Epithelial cell of umbilical artery (primary cell): ENCODE results near the gene ASB7. TPM values are rescaled to one million over a fixed set of nuclear protein-coding genes. Genes with fewer than 3 reads are reported as not detected.

Experiments used
- total RNA-seq: library from RNA; depleted of rRNA; stranded (reverse); fragments of >200 nt; gene quantifications from 2 replicates; pipeline ENCODE4 v1.2.3, GENCODE V29; 2014

The ASB7 gene
- 14.0 and 20.5 TPM in 2 replicates for total RNA-seq

GRCh38 chr15:100602064-100602822 is at the start of gene ASB7, which contains the start of gene LINS1:
Gene ASB7, plus strand, starts transcription at chr15:100602589. Its CDS starts 9,628 bp downstream, at chr15:100612217.
Gene LINS1, minus strand, starts transcription at chr15:100602184. Its CDS starts 21,342 bp downstream, at chr15:100580842.

Other genes with a start within 250 kb of the ASB7 start
- gene CERS3, start 73.6 kb upstream of the ASB7 start, total RNA-seq: not detected in 2 replicates
- gene LINS1, start 405 bp upstream of the ASB7 start, total RNA-seq: 8.4 and 26.9 TPM in 2 replicates